ENCODE results near the gene XPO4. TPM values are rescaled to one million over a fixed set of nuclear protein-coding genes. Genes with fewer than 3 reads are reported as not detected.

XPO4 gene
- total RNA-seq, 1 donor from 2014 or later = 21.2 TPM

- no peak overlapping the region for H3K4me3 ChIP-seq (ENCODE audit: low read depth, low read length)
- no peak for DNase-seq (ENCODE audit: low read depth)
- no peak for TF ChIP-seq CTCF (IDR thresholded peaks at IDR 0.05; ENCODE audit: insufficient read depth, low read length, poor library complexity, severe bottlenecking)
- H3K36me3 ChIP-seq (ENCODE audit: control insufficient read depth, insufficient read depth, low read length) = no peaks in the 10 kb centered on the region
- no peaks in the 10 kb centered on the region for H3K27me3 ChIP-seq (ENCODE audit: control insufficient read depth, insufficient read depth, low read length)
Measured at GRCh38 chr13:20810808-20811207, 91.7 kb downstream of the XPO4 start.

- TF ChIP-seq CTCF (IDR thresholded peaks at IDR 0.05; ENCODE audit: insufficient read depth, low read length, poor library complexity, severe bottlenecking) = no peak
- H3K36me3 ChIP-seq (ENCODE audit: control insufficient read depth, insufficient read depth, low read length) = no peaks in the 10 kb centered on the region
- no peaks in the 10 kb centered on the region for H3K27me3 ChIP-seq (ENCODE audit: control insufficient read depth, insufficient read depth, low read length)
- H3K4me3 ChIP-seq (ENCODE audit: low read depth, low read length) = no peak overlapping the region
- DNase-seq (ENCODE audit: low read depth) = no peak
Measured at GRCh38 chr13:20808874-20809273, 93.7 kb downstream of the XPO4 start.

- Histone ChIP-seq H3K27me3 (ENCODE audit: control insufficient read depth, insufficient read depth, low read length) (no peaks in the 10 kb centered on the region), H3K36me3 (ENCODE audit: control insufficient read depth, insufficient read depth, low read length) (no peaks in the 10 kb centered on the region), H3K4me3 (ENCODE audit: low read depth, low read length) (no peak overlapping the region)
- no peak for DNase-seq (ENCODE audit: low read depth)
- no peak for TF ChIP-seq CTCF (IDR thresholded peaks at IDR 0.05; ENCODE audit: insufficient read depth, low read length, poor library complexity, severe bottlenecking)
Measured at GRCh38 chr13:20803180-20803965, 99.2 kb downstream of the XPO4 start.

- Histone ChIP-seq H3K4me3 (ENCODE audit: low read depth, low read length) (no peak overlapping the region), H3K27me3 (ENCODE audit: control insufficient read depth, insufficient read depth, low read length) (no peaks in the 10 kb centered on the region), H3K36me3 (ENCODE audit: control insufficient read depth, insufficient read depth, low read length) (no peaks in the 10 kb centered on the region)
- no peak for TF ChIP-seq CTCF (IDR thresholded peaks at IDR 0.05; ENCODE audit: insufficient read depth, low read length, poor library complexity, severe bottlenecking)
- no peak for DNase-seq (ENCODE audit: low read depth)
Measured at GRCh38 chr13:20801707-20802106, 100.8 kb downstream of the XPO4 start.

- no peak for TF ChIP-seq CTCF (IDR thresholded peaks at IDR 0.05; ENCODE audit: insufficient read depth, low read length, poor library complexity, severe bottlenecking)
- no peak for DNase-seq (ENCODE audit: low read depth)
- no peaks in the 10 kb centered on the region for H3K36me3 ChIP-seq (ENCODE audit: control insufficient read depth, insufficient read depth, low read length)
- no peak overlapping the region for H3K4me3 ChIP-seq (ENCODE audit: low read depth, low read length)
- H3K27me3 ChIP-seq (ENCODE audit: control insufficient read depth, insufficient read depth, low read length) = no peaks in the 10 kb centered on the region
Measured at GRCh38 chr13:20799726-20800416, 102.7 kb downstream of the XPO4 start.
